ENCODE measurements around the gene USP31. TPM values are rescaled to one million over a fixed set of nuclear protein-coding genes. Genes with fewer than 3 reads are reported as not detected.
A peak's percentile ranks its signal among the peaks of the same experiment; 100 is the strongest.

The USP31 gene
- total and polyA plus RNA-seq, 2 experiments from 2014 or later: 5.1 to 7.1 TPM

DNA sequence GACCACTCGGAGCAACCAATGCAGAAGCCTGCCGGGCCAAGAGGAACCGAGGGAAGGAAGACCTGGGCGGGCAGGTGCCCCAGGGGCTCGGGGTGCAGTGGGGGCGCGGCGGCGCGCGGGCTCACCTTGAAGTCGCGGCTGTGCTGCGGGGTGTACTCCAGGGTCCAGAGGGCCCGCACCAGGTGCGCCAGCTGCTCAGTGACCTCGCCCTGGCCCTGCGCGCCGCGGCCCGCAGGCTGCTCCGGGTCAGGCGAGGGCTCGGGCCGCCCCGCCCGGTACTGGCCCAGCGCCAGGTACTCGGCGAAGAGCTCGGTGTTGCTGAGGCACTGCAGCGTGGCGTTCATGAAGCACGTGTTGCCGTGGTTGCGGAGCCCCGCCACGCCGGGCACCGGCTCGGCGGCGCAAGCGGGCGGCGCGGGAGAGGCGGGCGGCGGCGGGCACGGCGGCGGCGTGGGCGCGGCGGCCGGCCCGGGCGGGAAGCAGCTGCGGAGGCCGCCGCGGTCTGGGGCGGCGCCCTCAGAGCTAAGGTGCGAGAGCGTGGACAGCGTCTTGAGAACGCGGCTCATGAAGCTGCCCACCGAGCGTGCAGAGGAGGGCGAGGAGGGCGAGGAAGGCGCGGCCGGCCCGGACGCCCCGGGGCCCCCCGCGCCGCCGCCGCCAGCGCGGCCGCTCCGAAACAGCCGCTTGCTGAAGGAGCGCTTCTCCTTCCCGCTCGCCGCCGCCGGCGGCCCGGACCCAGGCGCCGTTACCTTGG lies 562 bp downstream of the USP31 start:
- peaks cover 3% of the 10 kb centered on the region for H3K27me3 ChIP-seq
- TF ChIP-seq, protein P1, sequence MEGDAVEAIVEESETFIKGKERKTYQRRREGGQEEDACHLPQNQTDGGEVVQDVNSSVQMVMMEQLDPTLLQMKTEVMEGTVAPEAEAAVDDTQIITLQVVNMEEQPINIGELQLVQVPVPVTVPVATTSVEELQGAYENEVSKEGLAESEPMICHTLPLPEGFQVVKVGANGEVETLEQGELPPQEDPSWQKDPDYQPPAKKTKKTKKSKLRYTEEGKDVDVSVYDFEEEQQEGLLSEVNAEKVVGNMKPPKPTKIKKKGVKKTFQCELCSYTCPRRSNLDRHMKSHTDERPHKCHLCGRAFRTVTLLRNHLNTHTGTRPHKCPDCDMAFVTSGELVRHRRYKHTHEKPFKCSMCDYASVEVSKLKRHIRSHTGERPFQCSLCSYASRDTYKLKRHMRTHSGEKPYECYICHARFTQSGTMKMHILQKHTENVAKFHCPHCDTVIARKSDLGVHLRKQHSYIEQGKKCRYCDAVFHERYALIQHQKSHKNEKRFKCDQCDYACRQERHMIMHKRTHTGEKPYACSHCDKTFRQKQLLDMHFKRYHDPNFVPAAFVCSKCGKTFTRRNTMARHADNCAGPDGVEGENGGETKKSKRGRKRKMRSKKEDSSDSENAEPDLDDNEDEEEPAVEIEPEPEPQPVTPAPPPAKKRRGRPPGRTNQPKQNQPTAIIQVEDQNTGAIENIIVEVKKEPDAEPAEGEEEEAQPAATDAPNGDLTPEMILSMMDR (IDR thresholded peaks at IDR 0.05; ENCODE audit: low read depth, low read length): no peak
- peak overlapping the region; percentile 58 for H3K4me3 ChIP-seq

GRCh38 chr16:23148166-23148512 lies 1.1 kb downstream of the USP31 start:
- H3K36me3 ChIP-seq: no peaks in the 10 kb centered on the region
- H3K4me3 ChIP-seq: peak overlapping the region; percentile 58
- H3K27me3 ChIP-seq: peaks cover 3% of the 10 kb centered on the region
- peaks cover 8% of the 10 kb centered on the region for H3K4me1 ChIP-seq (ENCODE audit: low read depth)
- H3K27ac ChIP-seq: no peak overlapping the region
- no peak for DNase-seq (ENCODE audit: low read depth in 1 of 2, low spot score in 1 of 2)
- no peaks in the 10 kb centered on the region for H3K9me3 ChIP-seq (ENCODE audit: low read depth)
- TF ChIP-seq, protein P1 (IDR thresholded peaks at IDR 0.05; ENCODE audit: low read depth, low read length): no peak

More for the DNA sequence above, 562 bp downstream of the USP31 start:
- H3K9me3 ChIP-seq (ENCODE audit: low read depth): no peaks in the 10 kb centered on the region
- H3K36me3 ChIP-seq: no peaks in the 10 kb centered on the region
- H3K27ac ChIP-seq: no peak overlapping the region
- peaks cover 2% of the 10 kb centered on the region for H3K4me1 ChIP-seq (ENCODE audit: low read depth)
- peak; percentile 54 to 62 for DNase-seq (ENCODE audit: low read depth in 1 of 2, low spot score in 1 of 2)

DNA sequence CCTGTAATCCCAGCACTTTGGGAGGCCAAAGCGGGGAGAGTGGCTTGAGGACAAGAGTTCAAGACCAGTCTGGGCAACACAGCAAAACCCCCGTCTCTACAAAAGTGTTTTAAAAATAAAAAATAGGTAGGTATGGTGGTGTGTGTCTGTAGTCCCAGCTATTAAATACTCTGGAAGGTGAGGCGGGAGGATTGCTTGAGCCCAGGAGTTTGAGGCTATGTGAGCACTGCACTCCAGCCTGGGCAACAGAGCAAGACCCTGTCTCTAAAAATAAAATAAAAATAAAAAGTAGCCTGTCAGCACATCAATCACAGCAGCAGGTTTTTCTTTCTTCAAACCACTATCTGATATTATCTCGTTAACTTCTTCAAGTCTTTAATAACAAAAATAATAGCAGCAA lies 1.6 kb downstream of the USP31 start:
- H3K27ac ChIP-seq: no peak overlapping the region
- no peak for DNase-seq (ENCODE audit: low read depth in 1 of 2, low spot score in 1 of 2)
- no peaks in the 10 kb centered on the region for H3K9me3 ChIP-seq (ENCODE audit: low read depth)
- peak overlapping the region; percentile 58 for H3K4me3 ChIP-seq
- no peaks in the 10 kb centered on the region for H3K36me3 ChIP-seq
- peaks cover 3% of the 10 kb centered on the region for H3K27me3 ChIP-seq
- H3K4me1 ChIP-seq (ENCODE audit: low read depth): peaks cover 12% of the 10 kb centered on the region
- TF ChIP-seq, protein P1 (IDR thresholded peaks at IDR 0.05; ENCODE audit: low read depth, low read length): no peak

GRCh38 chr16:23146877-23147601 lies 2.2 kb downstream of the USP31 start:
- no peak overlapping the region for H3K4me3 ChIP-seq
- peaks cover 19% of the 10 kb centered on the region for H3K4me1 ChIP-seq (ENCODE audit: low read depth)
- H3K27me3 ChIP-seq: no peaks in the 10 kb centered on the region
- no peaks in the 10 kb centered on the region for H3K36me3 ChIP-seq
- TF ChIP-seq, protein P1 (IDR thresholded peaks at IDR 0.05; ENCODE audit: low read depth, low read length): no peak
- no peaks in the 10 kb centered on the region for H3K9me3 ChIP-seq (ENCODE audit: low read depth)
- DNase-seq (ENCODE audit: low read depth in 1 of 2, low spot score in 1 of 2): no peak
- no peak overlapping the region for H3K27ac ChIP-seq

- no peak overlapping the region for H3K4me3 ChIP-seq
- H3K4me1 ChIP-seq (ENCODE audit: low read depth): peaks cover 33% of the 10 kb centered on the region
- DNase-seq (ENCODE audit: low read depth in 1 of 2, low spot score in 1 of 2): peak in 1 of 2 donors; percentile 62
- H3K9me3 ChIP-seq (ENCODE audit: low read depth): no peaks in the 10 kb centered on the region
- TF ChIP-seq, protein P1 (IDR thresholded peaks at IDR 0.05; ENCODE audit: low read depth, low read length): no peak
- H3K27ac ChIP-seq: no peak overlapping the region
- H3K27me3 ChIP-seq: no peaks in the 10 kb centered on the region
- no peaks in the 10 kb centered on the region for H3K36me3 ChIP-seq
Observed at GRCh38 chr16:23145608-23146007, 3.6 kb downstream of the USP31 start.

Data from cardiac muscle cell (in vitro differentiated cells and primary cell).